B cell (primary cell): ENCODE data around the gene NFATC1. TPM values are rescaled to one million over a fixed set of nuclear protein-coding genes. Genes with fewer than 3 reads are reported as not detected.

Experiments
- ATAC-seq: fragments of 200-7000 bp; cut with Tn5 transposase; one replicate; pipeline ENCODE4 v1.10.0; 2021; ENCODE audit warnings: low read depth, mild to moderate bottlenecking, moderate number of reproducible peaks, moderate library complexity
- CTCF ChIA-PET: fragments of 350-600 bp; sonication (Branson Sonifier 250); formaldehyde crosslinking; loops from one replicate; lab custom pipeline; 2021; ENCODE audit warnings: antibody characterized with exemption, inconsistent platforms; lab: Charles Lee
- POLR2A ChIA-PET: fragments of 350-600 bp; sonication (Branson Sonifier 250); formaldehyde crosslinking; loops from one replicate; lab custom pipeline; 2021; ENCODE audit warnings: antibody characterized with exemption; lab: Charles Lee
- DNase-seq: peaks from one replicate; pipeline ENCODE4 v3.0.0; 2013
- H2AFZ ChIP-seq: 2 replicates; pipeline ENCODE4 v1.6.1; 2012; ENCODE audit warnings: mild to moderate bottlenecking, low read depth, low read length; ENCODE audit not compliant: insufficient read depth, poor library complexity, severe bottlenecking
- H3K27ac ChIP-seq, 2 donors: 1 replicate in 1 of 2; 2 replicates in 1 of 2; pipeline ENCODE4 v1.5.1; 2012 to 2013; ENCODE audit warnings: low read length in 2 of 2, mild to moderate bottlenecking in 2 of 2, moderate library complexity in 1 of 2
- H3K27me3 ChIP-seq, 4 experiments: fragments of 200-600 bp in 1 of 4; sonication (generic) in 1 of 4; replicated peaks in 1 of 4; 1 replicate in 2 of 4; 2 replicates in 2 of 4; pipeline versions ENCODE4 v1.6.1 to v1.7.0; 2013 to 2016; ENCODE audit warnings: low read length in 3 of 4, mild to moderate bottlenecking in 2 of 4, mixed read lengths in 1 of 4, moderate library complexity in 1 of 4; ENCODE audit not compliant: insufficient read depth in 4 of 4, control insufficient read depth in 3 of 4; ENCODE audit errors: control extremely low read depth in 1 of 4
- H3K36me3 ChIP-seq, 2 experiments: replicated peaks in 1 of 2; 1 replicate in 1 of 2; 2 replicates in 1 of 2; pipeline versions ENCODE4 v1.6.1 to v1.7.1; 2013; ENCODE audit warnings: low read length in 1 of 2; ENCODE audit not compliant: insufficient read depth in 2 of 2, control insufficient read depth in 1 of 2; ENCODE audit errors: control extremely low read depth in 1 of 2, extremely low read depth in 1 of 2
- H3K4me1 ChIP-seq, 2 donors: fragments of 200-600 bp in 1 of 2; sonication (generic) in 1 of 2; 1 replicate in 1 of 2; 2 replicates in 1 of 2; pipeline versions ENCODE4 v1.5.1 to v1.6.1; 2013 to 2017; ENCODE audit warnings: low read length in 2 of 2; ENCODE audit not compliant: control insufficient read depth in 2 of 2, insufficient read depth in 2 of 2
- H3K4me2 ChIP-seq: replicated peaks from 2 replicates; pipeline ENCODE3; 2012; ENCODE audit warnings: mild to moderate bottlenecking, low read depth, low read length; ENCODE audit not compliant: poor library complexity, severe bottlenecking
- H3K4me3 ChIP-seq, 5 experiments: fragments of 200-600 bp in 1 of 5; sonication (generic) in 1 of 5; 1 replicate in 3 of 5; 2 replicates in 2 of 5; pipeline versions ENCODE4 v1.5.1 to v1.7.0; 2011 to 2016; ENCODE audit warnings: low read length in 4 of 5, mild to moderate bottlenecking in 4 of 5, low read depth in 2 of 5, control low read depth in 1 of 5, moderate library complexity in 1 of 5; ENCODE audit not compliant: insufficient read depth in 1 of 5; ENCODE audit errors: control extremely low read depth in 1 of 5, extremely low read depth in 1 of 5
- H3K79me2 ChIP-seq: fragments of 200-600 bp; sonication (generic); one replicate; pipeline ENCODE4 v1.6.0; 2016; ENCODE audit warnings: low read length; ENCODE audit not compliant: control insufficient read depth, insufficient read depth
- H3K9ac ChIP-seq: fragments of 200-600 bp; sonication (generic); 2 replicates; pipeline ENCODE4 v1.6.1; 2017; ENCODE audit warnings: mild to moderate bottlenecking, low read length, moderate library complexity
- H3K9me3 ChIP-seq, 3 donors: one replicate each; pipeline versions ENCODE4 v1.6.1 to v1.7.1; 2013; ENCODE audit warnings: low read length in 2 of 3; ENCODE audit not compliant: control insufficient read depth in 2 of 3, insufficient read depth in 1 of 3; ENCODE audit errors: control extremely low read depth in 1 of 3
- H4K20me1 ChIP-seq: 2 replicates; pipeline ENCODE4 v1.6.0; 2012; ENCODE audit warnings: mild to moderate bottlenecking, low read length; ENCODE audit not compliant: insufficient read depth, control insufficient read depth, poor library complexity, severe bottlenecking
- H3K27ac Mint-ChIP-seq: one replicate; pipeline ENCODE4 v1.8.0; 2021; ENCODE audit warnings: mixed read lengths
- H3K27me3 Mint-ChIP-seq: one replicate; pipeline ENCODE4 v1.8.0; 2021; ENCODE audit warnings: mixed read lengths
- H3K4me1 Mint-ChIP-seq: one replicate; pipeline ENCODE4 v1.8.0; 2021; ENCODE audit warnings: mixed read lengths
- H3K4me3 Mint-ChIP-seq: one replicate; pipeline ENCODE4 v1.8.0; 2021; ENCODE audit warnings: mixed read lengths
- H3K9me3 Mint-ChIP-seq: one replicate; pipeline ENCODE4 v1.8.0; 2022; ENCODE audit warnings: mixed read lengths; ENCODE audit not compliant: insufficient read depth
- EZH2 ChIP-seq: IDR thresholded peaks from 2 replicates; pipeline ENCODE4 v1.6.1; 2012; ENCODE audit warnings: borderline replicate concordance, low read depth, mild to moderate bottlenecking, moderate library complexity, low read length; ENCODE audit not compliant: insufficient read depth, poor library complexity, severe bottlenecking
- WGBS: methylation state at CpG from one replicate; pipeline ENCODE4 v1.1.5; 2013; ENCODE audit warnings: missing lambda C conversion rate; ENCODE audit not compliant: insufficient coverage; 5-methylcytosine and 5-hydroxymethylcytosine counted together
- intact Hi-C: fragments of 100-400 bp; cut with micrococcal nuclease; formaldehyde crosslinking; loops from one replicate; pipeline ENCODE4 v1.10.0; 2022
- polyA plus RNA-seq: library from polyadenylated mRNA; depleted of rRNA; stranded (reverse); fragments of >200 nt; gene quantifications from 2 replicates; pipeline ENCODE4 v1.2.3, GENCODE V29; 2012
- total RNA-seq, 2 donors: library from RNA; stranded (reverse); fragments of 120-200 nt in 1 of 2; gene quantifications; 1 replicate in 1 of 2; 2 replicates in 1 of 2; pipeline versions ENCODE4 v1.2.3 to v1.2.4, GENCODE V29; 2013 to 2022
- TF ChIP-seq, protein P1 (sequence below): fragments of 200-600 bp; IDR thresholded peaks from one replicate; pipeline ENCODE4 v1.8.0; 2022; ENCODE audit warnings: antibody characterized with exemption, mild to moderate bottlenecking

NFATC1 gene
- total and polyA plus RNA-seq, 2 donors (not counting 1 experiment from before 2014, with no cell fraction given), result 32.2 to 108 TPM

DNA sequence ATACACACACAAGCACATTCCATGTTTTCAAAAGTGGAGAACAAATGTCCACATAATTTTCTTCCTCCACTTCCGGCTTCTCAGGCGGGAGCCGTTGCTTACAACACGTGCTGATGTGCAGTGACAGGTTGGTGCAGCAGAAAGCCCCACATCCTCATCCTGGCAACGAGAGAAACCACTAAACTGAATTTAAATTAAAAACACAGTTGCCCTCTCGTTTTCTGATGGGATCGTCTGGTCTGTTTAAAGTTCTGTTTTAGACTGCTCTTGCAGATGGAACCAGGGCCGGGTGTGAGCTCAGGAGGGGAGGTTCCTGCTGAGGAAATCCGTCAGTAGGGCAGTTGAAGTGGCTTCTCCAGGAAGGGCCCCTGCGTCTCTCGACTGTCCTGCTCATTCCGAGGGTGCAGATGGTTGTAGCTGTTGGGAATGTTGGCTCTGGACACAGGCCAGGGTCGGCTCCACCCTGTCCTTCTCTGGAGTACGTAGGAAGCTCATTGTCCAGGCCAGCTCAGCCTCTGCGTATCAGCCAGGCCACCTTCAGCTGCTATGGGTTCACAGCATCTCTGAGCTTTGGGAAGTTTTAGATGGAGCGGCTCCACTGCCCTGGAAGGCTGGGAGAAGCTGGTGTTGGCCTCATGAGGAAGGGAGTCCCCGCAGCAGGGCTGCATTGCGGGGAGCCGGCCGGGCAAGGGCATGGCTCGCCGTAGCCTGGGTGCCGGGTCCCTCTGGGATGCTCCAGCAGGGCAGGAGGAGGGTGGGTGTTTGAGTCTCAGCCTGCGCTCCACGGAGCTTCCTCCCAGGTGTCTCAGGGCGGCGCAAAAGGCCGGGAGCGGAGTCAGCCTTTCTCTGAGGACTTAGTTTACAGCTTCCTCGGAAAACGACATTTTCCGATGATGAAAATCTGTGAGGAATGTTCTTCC, 58.3 kb downstream of the NFATC1 start:
- Histone ChIP-seq H3K27ac (peak overlapping the region in 1 of 2 donors; percentile 12), H2AFZ (no peak overlapping the region), H3K4me3 (no peak overlapping the region), H3K27me3 (no peaks in the 10 kb centered on the region), H3K9me3 (no peaks in the 10 kb centered on the region), H4K20me1 (peaks cover 56% of the 10 kb centered on the region), H3K79me2 (peaks cover 94% of the 10 kb centered on the region), H3K4me1 (peaks cover 0 to 15% of the 10 kb centered on the region in 2 donors), H3K36me3 (peaks cover 1 to 75% of the 10 kb centered on the region in 2 experiments), H3K4me2 (no peak overlapping the region), H3K9ac (no peak overlapping the region)
- H3K27ac Mint-ChIP-seq, result peak overlapping the region; percentile 20
- H3K9me3 Mint-ChIP-seq, result no peaks in the 10 kb centered on the region
- intact Hi-C loops, result no loop called here
- no peak overlapping the region for H3K4me3 Mint-ChIP-seq
- TF ChIP-seq, protein P1, sequence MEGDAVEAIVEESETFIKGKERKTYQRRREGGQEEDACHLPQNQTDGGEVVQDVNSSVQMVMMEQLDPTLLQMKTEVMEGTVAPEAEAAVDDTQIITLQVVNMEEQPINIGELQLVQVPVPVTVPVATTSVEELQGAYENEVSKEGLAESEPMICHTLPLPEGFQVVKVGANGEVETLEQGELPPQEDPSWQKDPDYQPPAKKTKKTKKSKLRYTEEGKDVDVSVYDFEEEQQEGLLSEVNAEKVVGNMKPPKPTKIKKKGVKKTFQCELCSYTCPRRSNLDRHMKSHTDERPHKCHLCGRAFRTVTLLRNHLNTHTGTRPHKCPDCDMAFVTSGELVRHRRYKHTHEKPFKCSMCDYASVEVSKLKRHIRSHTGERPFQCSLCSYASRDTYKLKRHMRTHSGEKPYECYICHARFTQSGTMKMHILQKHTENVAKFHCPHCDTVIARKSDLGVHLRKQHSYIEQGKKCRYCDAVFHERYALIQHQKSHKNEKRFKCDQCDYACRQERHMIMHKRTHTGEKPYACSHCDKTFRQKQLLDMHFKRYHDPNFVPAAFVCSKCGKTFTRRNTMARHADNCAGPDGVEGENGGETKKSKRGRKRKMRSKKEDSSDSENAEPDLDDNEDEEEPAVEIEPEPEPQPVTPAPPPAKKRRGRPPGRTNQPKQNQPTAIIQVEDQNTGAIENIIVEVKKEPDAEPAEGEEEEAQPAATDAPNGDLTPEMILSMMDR, result no peak
- no peak for TF ChIP-seq EZH2
- POLR2A ChIA-PET, result interaction anchor here (0.7 kb wide), 1 partner anchor 18 kb away, joined by 3 read pairs; no protein-coding TSS in a partner anchor
- 89% methylated on average over 29 of the region's 32 CpGs for WGBS
- ATAC-seq (no peak), DNase-seq (no peak)
- CTCF ChIA-PET, result interaction anchor here (0.7 to 1.1 kb wide), 3 partner anchors 11 to 70 kb away, joined by 3 to 4 read pairs (median 4); no protein-coding TSS in a partner anchor
- H3K4me1 Mint-ChIP-seq, result peaks cover 14% of the 10 kb centered on the region
- H3K27me3 Mint-ChIP-seq, result no peaks in the 10 kb centered on the region

DNA sequence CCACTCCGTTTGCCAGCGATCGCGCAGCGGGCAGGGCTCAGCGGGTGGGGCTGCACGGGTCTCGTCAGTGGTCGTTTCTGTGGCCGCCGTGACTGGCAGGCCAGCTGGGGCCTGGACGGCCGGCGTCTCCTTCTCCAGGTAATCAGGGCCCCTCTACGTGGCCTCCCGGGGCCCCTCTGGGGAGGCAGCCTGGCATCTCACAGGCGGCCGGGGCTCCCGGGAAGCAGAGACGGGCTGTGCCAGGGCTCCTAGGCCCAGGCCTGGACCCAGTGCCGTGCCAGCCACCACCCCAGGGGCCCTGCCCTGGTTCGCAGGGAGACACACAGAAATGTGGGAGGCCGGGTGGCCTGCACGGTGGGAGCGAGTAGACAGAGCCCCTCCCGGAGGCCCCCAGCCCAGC, 59.5 kb downstream of the NFATC1 start:
- no peak for TF ChIP-seq EZH2
- TF ChIP-seq, protein P1, result no peak
- CTCF ChIA-PET, result interaction anchor here (1.1 kb wide), 1 partner anchor 10 kb away, joined by 4 read pairs; no protein-coding TSS in a partner anchor

More for the DNA sequence above, 59.5 kb downstream of the NFATC1 start:
- DNase-seq (no peak), ATAC-seq (no peak)
- Mint-ChIP-seq H3K9me3 (no peaks in the 10 kb centered on the region), H3K27ac (peak overlapping the region; percentile 15), H3K4me1 (peaks cover 25% of the 10 kb centered on the region), H3K27me3 (no peaks in the 10 kb centered on the region), H3K4me3 (no peak overlapping the region)
- intact Hi-C loops, result no loop called here
- peaks cover 50% of the 10 kb centered on the region for H4K20me1 ChIP-seq
- H3K36me3 ChIP-seq, result peaks cover 1 to 64% of the 10 kb centered on the region in 2 experiments
- no peak overlapping the region for H3K4me2 ChIP-seq
- no peaks in the 10 kb centered on the region for H3K27me3 ChIP-seq
- H3K9me3 ChIP-seq, result no peaks in the 10 kb centered on the region
- no peak overlapping the region for H2AFZ ChIP-seq
- 99% methylated on average over 25 of the region's 26 CpGs for WGBS
- no peak overlapping the region for H3K9ac ChIP-seq
- no peak overlapping the region for H3K27ac ChIP-seq
- H3K4me1 ChIP-seq, result peaks cover 11 to 26% of the 10 kb centered on the region in 2 donors
- peaks cover 93% of the 10 kb centered on the region for H3K79me2 ChIP-seq
- no peak overlapping the region for H3K4me3 ChIP-seq
- POLR2A ChIA-PET, result no interaction called here
